Measurements from ENCODE around the gene NCKAP1. TPM values are rescaled to one million over a fixed set of nuclear protein-coding genes. Genes with fewer than 3 reads are reported as not detected.

The NCKAP1 gene
- total and polyA plus RNA-seq, 7 donors: 39.6 to 206 (median 160) TPM

GRCh38 chr2:182866095-182866460, 172.2 kb downstream of the NCKAP1 start:
- peak; percentile 68 for DNase-seq
- Histone ChIP-seq H3K9me3 (no peaks in the 10 kb centered on the region), H3K4me1 (peaks cover 0 to 60% (median 27%) of the 10 kb centered on the region in 4 donors), H3K27ac (peak overlapping the region; percentile 64 to 76 (median 68)), H3K36me3 (no peaks in the 10 kb centered on the region), H3K4me3 (peak overlapping the region; percentile 34 to 58 (median 52)), H3K27me3 (no peaks in the 10 kb centered on the region)
- 22 to 59% methylated on average over 19 of the region's 19 CpGs for WGBS, 2 donors
- TF ChIP-seq POLR2AphosphoS5 (IDR thresholded peaks at IDR 0.05) (no peak), EP300 (IDR thresholded peaks at IDR 0.05) (no peak), POLR2A (IDR thresholded peaks at IDR 0.05) (no peak), CTCF (IDR thresholded peaks at IDR 0.05) (no peak)
- intact Hi-C loops (cut with DNase I): no loop called here

- DNase-seq: no peak
- 14 to 69% methylated on average over 4 of the region's 4 CpGs for WGBS, 2 donors
- Histone ChIP-seq H3K9me3 (no peaks in the 10 kb centered on the region), H3K4me1 (peaks cover 0 to 60% (median 27%) of the 10 kb centered on the region in 4 donors), H3K27me3 (no peaks in the 10 kb centered on the region), H3K36me3 (no peaks in the 10 kb centered on the region), H3K27ac (peak overlapping the region in 1 of 4 donors; percentile 22), H3K4me3 (no peak overlapping the region)
- TF ChIP-seq CTCF (IDR thresholded peaks at IDR 0.05): no peak
- intact Hi-C loops (cut with DNase I): no loop called here
Observed at GRCh38 chr2:182864949-182865570, 173.2 kb downstream of the NCKAP1 start.

- Histone ChIP-seq H3K9me3 (no peaks in the 10 kb centered on the region), H3K27ac (peak overlapping the region in 2 of 4 donors; percentile 11 to 53), H3K4me3 (no peak overlapping the region), H3K4me1 (peaks cover 0 to 60% (median 27%) of the 10 kb centered on the region in 4 donors), H3K27me3 (no peaks in the 10 kb centered on the region), H3K36me3 (no peaks in the 10 kb centered on the region)
- no peak for DNase-seq
- TF ChIP-seq CTCF (IDR thresholded peaks at IDR 0.05): no peak
- TF ChIP-seq POLR2A (IDR thresholded peaks at IDR 0.05): no peak
- no peak for TF ChIP-seq EP300 (IDR thresholded peaks at IDR 0.05)
- intact Hi-C loops (cut with DNase I): no loop called here
Observed at GRCh38 chr2:182863642-182864041, 174.6 kb downstream of the NCKAP1 start.

GRCh38 chr2:182862091-182862490, 176.2 kb downstream of the NCKAP1 start:
- no peak overlapping the region for H3K4me3 ChIP-seq
- H3K27ac ChIP-seq: peak overlapping the region; percentile 25 to 63 (median 52)
- H3K36me3 ChIP-seq: no peaks in the 10 kb centered on the region
- 65 to 73% methylated on average over 5 of the region's 5 CpGs for WGBS, 2 donors
- no peaks in the 10 kb centered on the region for H3K9me3 ChIP-seq
- peak in 1 of 4 donors; percentile 20 for TF ChIP-seq POLR2AphosphoS5 (IDR thresholded peaks at IDR 0.05)
- TF ChIP-seq CTCF (IDR thresholded peaks at IDR 0.05): no peak
- no peak for TF ChIP-seq POLR2A (IDR thresholded peaks at IDR 0.05)
- TF ChIP-seq EP300 (IDR thresholded peaks at IDR 0.05): no peak
- no peaks in the 10 kb centered on the region for H3K27me3 ChIP-seq
- H3K4me1 ChIP-seq: peaks cover 0 to 54% (median 22%) of the 10 kb centered on the region in 4 donors
- intact Hi-C loops (cut with DNase I): no loop called here
- peak; percentile 75 for DNase-seq

GRCh38 chr2:182860858-182861257, 177.4 kb downstream of the NCKAP1 start:
- whole genome bisulfite sequencing, 2 donors: 96% methylated on average over 2 of the region's 2 CpGs
- DNase-seq: no peak
- Histone ChIP-seq H3K36me3 (no peaks in the 10 kb centered on the region), H3K4me1 (peaks cover 0 to 44% (median 13%) of the 10 kb centered on the region in 4 donors), H3K4me3 (no peak overlapping the region), H3K27me3 (no peaks in the 10 kb centered on the region), H3K9me3 (no peaks in the 10 kb centered on the region), H3K27ac (peak overlapping the region in 1 of 4 donors; percentile 63)
- TF ChIP-seq POLR2AphosphoS5 (IDR thresholded peaks at IDR 0.05) (no peak), CTCF (IDR thresholded peaks at IDR 0.05) (no peak), EP300 (IDR thresholded peaks at IDR 0.05) (no peak), POLR2A (IDR thresholded peaks at IDR 0.05) (no peak)
- intact Hi-C loops (cut with DNase I): no loop called here

Data from sigmoid colon (tissue), 7 donors.